HG03571 (cell line): Measurements from ENCODE around the gene PLCH2.

ENCODE experiments used
- ATAC-seq: cut with Tn5 transposase; IDR thresholded peaks from one replicate; pipeline ENCODE4 v1.9.1; 2021; ENCODE audit not compliant: unreplicated experiment

PLCH2 gene

DNA sequence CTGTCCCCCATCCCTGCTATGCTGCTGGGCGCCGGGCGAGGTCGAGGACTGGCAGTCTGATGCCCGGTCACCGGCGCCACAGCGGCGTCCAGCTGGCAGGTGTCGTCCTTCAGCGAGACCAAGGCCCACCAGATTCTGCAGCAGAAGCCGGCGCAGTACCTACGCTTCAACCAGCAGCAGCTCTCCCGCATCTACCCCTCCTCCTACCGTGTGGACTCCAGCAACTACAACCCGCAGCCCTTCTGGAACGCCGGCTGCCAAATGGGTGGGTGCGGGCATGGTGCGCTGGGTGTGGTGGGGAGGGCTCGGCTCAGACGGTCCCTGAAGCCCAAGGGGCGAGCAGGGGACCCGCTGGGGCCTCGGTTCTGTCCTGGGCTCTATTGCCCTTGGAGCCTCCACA lies 20.7 kb downstream of the PLCH2 start:
- no peak for ATAC-seq

DNA sequence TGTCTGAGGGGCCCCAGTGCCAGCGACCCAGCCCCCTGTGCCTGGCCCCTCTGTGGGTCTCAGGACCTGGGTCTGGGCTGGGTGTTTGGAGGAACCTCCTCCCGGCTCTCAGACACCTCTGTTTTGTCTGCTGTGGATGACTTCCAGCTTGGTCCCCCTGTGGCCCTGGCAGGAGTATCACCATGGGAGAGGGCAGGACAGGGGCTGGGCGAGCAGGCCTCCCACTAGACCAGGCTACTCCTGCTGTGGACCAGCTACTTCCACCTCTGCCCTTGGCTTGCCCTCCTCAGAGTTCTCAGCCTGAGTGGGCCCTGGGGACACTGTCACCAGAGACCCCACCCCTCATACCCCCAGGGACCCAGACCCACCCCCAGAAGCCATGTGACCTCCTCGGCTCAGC lies 21.8 kb downstream of the PLCH2 start:
- ATAC-seq: no peak

DNA sequence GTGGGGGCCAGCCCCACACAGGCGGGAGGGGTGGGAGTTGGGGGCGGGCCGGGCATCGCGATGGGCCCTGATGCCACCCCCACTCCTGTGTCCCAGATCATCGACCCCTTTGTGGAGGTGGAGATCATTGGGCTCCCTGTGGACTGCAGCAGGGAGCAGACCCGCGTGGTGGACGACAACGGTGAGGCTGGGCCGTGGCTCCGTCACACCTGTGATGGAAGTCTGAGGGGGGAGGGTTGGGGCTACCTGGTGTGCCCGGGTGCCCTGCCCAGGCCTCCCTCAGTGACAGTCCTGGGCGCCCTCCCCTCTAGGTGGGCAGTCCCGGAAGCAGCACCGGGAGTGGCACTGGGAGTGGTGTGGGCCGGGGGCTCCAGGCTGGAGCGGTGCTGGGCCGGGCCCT lies 22.6 kb downstream of the PLCH2 start:
- ATAC-seq: no peak

DNA sequence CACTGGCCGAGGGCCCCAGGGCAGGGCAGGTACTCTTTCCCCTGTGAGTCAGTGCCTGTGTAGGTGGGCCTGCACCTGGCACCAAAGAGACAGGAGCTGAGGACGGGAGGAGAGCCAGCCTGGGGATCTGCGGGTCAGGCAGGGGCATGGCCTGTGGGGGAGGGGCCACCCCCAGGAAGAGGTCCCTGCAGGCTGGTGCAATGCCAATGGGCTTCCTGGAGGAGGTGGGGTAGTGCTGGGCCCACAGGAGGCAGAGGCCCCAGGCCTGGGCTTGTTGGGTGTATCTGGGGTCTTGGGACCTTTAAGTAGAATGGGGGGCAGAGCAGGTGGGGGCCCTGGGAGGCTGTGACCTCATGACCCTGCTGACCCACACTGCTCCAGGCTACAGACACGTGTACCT lies 23.2 kb downstream of the PLCH2 start:
- no peak for ATAC-seq

DNA sequence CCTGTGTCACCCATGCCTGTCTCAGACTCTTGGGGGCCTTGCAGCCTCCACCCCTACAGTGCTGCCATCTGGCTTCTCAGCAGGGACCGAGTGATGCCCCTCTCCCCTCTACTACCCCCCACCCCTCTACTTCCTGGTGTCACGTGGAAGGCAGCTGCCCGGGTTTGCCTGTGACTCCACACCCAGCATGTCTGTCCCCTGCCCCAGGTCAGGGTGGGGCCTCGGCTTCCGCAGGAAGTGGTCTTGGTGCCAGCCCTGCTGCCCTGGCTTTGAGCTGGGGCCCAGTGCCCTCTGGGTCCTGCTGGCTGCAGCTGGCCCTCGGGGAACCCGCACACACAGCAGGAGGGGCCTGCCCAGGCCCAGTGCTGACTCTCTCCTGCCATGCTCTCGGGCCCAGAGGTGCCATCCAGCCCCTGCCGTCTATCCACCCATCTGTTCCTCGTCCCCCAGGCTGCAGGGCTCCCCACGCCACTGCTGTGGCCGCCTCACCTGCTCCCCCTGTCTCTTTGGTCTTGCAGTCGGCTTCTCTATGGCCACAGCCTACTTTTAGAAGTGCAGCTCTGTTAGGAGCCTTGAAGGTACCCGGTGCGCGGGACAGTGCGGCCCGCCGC lies 24.0 kb downstream of the PLCH2 start:
- ATAC-seq: no peak

DNA sequence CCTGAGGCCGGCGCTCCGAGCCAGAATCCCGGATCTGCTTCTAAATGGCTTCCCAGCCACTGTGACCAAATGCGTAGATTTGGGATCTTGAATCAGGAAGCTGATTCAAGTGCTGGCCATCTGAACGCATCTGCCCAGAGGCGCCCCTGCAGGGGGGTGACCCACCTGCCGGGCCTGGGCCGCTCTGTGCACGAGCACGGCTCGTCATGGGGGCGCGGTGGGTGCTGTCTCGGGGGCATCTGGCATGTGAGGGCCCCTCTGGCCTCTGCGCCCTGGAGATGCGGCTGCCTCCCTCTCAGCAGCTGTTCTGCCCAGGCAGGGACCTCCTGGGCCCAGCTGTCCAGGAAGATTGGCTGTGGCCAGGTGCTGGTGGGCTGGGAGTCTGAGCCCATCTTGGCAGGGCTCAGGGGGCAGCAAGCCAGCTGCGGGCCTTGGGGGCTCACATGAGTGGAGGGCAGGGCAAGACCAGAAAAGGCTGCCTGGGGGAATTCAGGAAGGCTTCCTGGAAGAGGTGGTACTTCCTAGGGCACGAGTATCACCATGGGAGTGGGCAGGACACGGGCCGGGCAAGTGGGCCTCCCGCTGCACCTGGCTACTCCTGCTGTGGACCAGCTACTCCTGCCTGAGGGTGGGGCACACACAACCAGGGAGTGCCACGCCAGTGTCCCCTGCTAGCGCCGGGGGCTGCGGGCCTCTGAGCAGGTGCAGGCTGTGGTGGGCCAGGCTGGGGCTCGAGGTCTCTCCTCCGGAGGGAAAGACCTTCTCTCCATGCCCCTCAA lies 25.1 kb downstream of the PLCH2 start:
- ATAC-seq: no peak

DNA sequence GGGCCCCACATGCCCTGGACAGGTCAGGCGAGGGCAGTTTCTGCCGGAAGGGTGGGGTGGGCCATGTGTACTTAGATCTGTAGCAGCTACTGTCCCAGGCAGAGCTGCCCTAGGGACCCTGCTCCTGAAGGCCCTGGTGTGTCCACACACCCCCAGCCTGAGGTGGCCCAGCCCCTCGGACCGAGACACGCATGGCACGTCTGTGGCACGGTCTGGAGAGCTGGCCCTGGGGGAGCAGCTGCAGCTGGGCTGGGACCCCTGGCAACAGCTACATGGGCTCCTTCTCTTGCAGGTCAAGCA lies 25.7 kb downstream of the PLCH2 start:
- ATAC-seq: no peak

DNA sequence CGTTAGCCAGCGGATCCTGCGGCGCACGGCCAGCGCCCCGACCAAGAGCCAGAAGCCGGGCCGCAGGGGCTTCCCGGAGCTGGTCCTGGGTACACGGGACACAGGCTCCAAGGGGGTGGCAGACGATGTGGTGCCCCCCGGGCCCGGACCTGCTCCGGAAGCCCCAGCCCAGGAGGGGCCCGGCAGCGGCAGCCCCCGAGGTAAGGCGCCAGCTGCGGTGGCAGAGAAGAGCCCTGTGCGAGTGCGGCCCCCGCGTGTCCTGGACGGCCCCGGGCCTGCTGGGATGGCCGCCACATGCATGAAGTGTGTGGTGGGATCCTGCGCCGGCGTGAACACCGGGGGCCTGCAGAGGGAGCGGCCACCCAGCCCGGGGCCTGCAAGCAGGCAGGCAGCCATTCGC lies 26.1 kb downstream of the PLCH2 start:
- ATAC-seq: no peak

DNA sequence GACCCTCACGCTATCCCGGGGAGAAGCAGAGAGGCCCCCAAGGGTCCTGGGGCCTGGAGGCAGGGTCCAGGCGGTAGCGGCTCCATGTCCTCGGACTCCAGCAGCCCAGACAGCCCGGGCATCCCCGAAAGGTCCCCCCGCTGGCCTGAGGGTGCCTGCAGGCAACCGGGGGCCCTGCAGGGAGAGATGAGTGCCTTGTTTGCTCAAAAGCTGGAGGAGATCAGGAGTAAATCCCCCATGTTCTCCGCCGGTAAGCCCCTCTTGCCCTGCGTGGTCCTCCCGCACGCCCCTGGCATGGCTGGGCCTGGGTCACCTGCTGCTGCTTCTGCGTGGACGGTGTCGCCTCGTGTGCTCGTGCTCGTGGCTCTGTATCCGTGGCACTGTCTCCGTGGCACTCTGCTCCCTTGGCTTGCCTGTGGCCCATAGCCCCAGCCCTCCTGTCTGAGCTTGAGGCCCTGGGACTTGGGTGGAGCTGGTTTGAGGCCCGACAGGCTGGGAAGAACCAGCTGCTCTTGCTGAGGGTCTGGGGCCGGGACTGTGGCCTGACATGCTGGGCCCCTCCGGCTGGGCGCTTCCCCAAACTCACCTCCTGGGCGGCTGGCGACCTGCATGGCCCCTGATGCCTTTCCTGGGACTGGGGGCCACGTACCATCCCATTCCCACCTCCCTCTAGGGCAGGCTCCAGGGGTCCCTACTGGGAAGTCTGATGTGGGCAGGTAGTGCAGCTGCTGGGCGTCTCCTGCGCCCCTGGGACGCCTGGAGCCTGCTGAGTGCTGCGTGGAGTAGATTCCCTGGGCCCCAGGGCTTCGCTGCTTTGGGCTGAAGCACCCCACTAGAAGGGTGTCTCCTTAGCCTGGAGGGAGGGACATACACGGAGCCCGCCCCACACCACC lies 26.8 kb downstream of the PLCH2 start:
- no peak for ATAC-seq

DNA sequence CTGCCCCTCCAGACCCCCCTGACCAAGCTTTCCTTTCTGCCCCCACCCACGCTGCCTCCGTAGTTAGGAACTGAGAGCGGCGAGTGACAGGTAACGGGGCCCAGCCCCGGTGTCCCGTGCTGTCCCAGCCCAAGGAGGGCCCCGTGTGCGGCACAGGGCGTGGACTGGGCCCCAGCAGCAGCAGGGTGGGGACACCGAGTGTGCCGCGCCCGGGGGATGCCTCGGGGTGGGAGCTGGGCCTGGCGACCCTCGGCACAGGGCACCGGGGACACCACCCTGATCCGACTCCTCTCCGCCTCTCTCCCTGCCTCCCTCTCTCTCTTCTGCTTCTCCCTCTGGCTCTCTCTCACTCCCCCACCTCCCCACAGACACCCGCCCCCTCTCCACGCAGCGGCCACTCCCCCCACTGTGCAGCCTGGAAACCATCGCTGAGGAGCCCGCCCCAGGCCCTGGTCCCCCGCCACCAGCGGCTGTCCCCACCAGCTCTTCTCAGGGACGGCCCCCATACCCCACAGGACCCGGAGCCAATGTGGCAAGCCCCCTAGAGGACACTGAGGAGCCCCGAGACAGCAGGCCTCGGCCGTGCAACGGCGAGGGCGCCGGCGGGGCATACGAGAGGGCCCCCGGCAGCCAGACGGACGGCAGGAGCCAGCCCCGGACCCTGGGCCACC lies 27.6 kb downstream of the PLCH2 start:
- no peak for ATAC-seq

DNA sequence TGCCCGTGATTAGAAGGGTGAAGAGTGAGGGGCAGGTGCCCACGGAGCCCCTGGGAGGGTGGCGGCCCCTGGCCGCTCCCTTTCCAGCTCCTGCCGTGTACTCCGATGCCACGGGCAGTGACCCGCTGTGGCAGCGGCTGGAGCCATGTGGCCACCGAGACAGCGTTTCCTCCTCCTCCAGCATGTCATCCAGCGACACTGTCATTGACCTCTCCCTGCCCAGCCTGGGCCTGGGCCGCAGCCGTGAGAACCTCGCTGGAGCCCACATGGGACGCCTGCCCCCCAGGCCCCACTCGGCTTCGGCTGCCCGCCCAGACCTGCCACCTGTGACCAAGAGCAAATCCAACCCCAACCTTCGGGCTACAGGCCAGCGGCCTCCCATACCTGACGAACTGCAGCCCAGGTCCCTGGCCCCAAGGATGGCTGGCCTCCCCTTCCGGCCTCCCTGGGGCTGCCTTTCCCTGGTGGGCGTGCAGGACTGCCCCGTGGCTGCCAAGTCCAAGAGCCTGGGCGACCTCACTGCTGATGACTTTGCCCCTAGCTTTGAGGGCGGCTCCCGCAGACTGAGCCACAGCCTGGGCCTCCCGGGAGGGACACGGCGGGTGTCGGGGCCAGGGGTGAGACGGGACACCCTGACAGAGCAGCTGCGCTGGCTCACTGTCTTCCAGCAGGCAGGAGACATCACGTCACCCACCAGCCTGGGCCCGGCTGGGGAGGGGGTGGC lies 28.3 kb downstream of the PLCH2 start:
- no peak for ATAC-seq

DNA sequence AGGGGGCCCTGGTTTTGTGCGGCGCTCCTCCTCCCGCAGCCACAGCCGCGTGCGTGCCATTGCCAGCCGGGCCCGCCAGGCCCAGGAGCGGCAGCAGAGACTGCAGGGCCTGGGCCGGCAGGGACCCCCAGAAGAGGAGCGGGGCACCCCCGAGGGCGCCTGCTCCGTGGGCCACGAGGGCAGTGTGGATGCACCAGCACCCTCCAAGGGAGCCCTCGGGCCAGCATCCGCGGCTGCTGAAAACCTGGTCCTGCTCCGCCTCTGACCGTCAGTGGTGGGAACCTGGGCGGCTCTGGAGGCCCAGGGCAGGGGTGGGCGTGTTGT lies 28.8 kb downstream of the PLCH2 start:
- no peak for ATAC-seq

DNA sequence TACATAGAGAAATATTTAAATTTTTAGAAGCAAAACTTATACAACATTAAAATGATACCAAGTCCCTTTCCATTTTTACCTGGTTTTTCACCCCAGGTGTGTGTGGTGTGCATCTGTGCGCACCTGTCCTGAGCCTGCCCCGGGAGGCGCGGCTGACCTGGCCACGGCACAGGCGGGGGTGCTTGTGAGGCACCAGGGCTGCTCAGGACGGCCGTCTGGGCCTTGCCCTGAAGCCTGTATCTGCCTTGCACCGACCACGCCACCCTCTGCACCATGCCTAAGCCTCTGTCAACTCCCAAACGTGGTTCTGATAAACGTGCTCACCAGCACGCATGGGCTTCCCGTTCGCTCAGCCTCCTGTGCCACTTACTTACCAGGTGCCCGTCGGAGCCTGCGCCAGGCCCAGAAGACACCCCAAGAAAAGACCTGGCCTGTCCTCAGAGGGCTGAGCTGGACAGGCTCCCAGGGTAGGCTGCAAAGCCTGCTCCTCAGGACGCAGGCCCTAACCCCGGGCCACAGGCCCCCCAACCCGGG lies 29.4 kb downstream of the PLCH2 start:
- ATAC-seq: no peak

DNA sequence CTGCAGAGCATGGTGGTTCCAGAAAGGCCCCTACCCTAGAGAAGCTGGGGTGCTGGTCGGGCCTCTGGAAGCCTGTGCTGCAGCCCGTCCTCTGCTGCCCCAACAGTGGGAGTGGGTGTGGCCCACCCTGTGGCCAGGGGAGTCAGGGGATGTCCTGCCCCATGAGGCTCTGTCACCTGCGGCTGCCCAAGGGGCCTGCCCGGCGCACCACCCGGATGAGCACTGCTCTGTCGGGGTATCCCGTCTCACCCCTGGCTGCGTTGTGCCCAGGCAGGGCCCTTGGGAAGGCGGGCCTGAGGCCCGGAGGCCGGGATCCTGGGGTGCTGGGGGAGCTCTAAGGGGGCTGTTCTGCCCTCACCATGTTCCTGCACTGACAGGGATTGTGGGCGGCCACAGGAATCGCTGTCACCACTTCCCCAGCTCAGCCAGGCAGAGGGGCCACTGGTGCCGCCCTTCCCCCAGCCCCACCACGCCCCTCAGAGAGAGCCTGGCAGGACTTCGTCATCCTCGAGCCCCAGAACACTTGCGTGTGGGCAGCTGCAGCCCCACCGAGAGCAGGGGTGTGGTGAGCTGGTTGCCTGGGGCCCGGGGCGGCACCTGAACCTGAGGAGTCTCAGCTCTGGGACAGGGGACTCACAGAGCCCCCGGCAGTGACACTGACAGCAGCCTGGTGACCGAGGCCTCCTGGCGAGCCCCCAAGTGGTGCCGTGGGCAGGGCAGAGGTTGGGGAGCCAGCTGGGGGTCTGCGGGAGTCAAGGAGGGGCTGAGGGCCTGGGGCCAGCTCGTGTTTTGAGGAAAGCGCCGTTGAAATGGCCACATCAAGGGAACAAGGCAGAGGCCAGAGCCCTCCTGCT lies 30.1 kb downstream of the PLCH2 start:
- ATAC-seq: no peak

DNA sequence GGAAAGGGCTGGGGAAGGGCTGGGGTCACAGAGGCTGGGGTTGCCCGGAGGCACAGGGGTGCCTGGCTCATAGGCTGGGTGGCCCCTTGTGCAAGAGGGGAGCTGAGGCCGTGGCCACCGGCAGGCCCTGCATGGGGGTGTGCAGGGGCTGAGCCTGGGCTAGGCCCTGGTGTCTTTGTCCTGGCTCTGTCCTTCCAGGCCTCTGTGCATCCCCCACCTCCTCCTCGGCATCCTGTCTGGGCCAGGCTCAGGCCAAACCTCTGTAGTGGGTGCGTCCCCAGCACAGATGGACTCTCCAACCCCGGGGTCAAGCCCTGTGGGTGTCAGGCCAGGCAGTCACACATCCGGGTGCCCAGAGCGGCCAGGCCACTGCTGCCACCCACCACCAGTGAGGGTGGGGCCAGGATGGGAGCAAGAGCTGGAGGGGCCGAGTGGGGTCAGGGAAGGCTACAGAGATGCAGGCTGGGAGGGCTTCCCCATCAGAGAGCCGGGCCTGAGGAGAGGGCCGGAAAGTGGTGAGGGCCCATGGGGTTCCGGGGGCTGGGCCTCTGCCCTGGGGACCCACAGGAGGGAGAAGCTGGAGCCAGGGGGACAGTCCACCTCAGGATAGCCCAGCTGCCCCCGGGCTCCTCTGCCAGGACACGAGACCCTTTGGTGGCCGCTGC lies 30.9 kb downstream of the PLCH2 start:
- ATAC-seq: no peak

DNA sequence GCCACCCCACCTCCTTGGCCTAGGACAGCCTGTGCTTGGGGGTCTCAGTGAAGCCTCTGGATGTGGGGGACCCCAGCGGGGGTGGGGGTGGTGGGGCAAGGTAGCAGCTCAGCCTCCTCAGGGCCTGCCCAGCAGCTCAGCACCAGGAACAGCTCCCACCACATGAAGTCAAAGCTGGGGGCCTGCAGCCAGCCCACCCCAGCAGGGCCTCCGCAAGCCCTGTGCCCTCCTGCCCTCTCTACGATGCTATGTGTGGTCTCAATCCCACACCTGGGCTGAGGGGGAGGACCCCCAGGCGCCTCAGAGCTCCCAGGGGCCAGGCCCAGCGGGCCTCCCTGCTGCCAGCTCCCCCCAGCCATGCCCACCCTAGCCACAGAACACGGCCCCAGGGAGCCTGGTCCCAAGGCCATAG lies 31.7 kb downstream of the PLCH2 start:
- ATAC-seq: no peak

DNA sequence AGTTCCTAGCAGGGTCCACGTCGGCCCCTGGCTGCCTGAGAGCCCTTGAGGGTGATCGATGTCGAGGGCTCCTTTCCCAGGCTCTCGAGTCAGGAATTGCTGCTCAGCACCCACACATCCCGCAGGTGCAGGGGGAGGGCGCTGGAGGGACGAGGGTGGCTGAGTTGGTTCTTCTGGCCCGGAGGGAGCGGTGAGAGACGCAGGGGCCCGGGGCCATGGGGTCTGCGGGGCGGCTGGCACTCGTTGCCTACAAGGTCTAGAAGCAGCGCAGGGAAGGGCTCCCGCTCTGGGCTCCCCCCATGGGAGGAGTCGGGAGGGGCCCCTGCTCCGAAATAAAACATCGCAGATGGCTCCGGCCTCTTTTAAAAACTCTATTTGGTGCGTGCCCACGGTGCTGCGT lies 32.1 kb downstream of the PLCH2 start:
- ATAC-seq: no peak

DNA sequence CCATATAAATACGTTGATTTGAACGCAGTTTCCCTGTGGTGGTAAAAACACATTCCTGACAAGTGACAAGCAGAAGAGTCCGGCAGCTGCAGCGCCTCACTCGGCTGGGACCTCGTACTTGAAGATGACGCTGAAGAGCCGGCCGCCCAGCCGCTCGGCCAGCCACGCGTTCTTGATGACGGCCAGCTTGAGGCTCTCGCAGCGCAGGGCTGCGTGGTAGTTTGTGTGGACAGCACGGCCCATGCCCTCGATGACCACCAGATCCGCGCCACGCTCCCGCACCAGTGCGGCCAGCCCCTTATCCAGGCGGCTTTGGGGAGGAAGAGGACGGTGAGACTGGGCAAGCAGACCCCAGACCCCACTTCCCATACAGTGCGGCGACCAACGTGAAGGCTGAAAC lies 32.7 kb downstream of the PLCH2 start:
- ATAC-seq: no peak

DNA sequence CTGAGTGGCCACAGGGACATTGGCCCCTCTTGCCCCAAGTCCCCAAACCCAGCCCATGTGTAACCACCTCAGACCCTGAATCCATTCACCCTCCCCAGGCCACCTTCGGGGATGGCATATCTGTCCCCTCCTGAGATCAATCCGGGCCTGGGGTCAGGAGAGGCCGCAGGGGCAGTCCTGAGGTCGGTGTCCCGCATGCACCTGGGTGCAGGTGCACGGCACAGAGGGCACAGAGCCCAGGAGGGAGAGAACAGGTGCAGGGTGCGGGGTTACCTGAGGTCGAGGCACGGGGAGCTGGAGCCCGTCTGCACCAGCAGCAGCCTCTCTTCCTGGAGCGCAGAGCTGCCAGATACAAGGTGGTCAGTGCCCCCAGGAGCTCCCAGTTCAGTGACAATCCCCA lies 33.5 kb downstream of the PLCH2 start:
- ATAC-seq: no peak
